Kidney (tissue), 14 donors: ENCODE measurements around the gene TTLL5. TPM values are rescaled to one million over a fixed set of nuclear protein-coding genes. Genes with fewer than 3 reads are reported as not detected.

Experiments
- DNase-seq, 5 donors: peaks; one replicate each; pipeline ENCODE4 v3.0.0-alpha.2; 2013 to 2020
- FAIRE-seq: peaks from 2 replicates; lab custom pipeline; 2012; peaks lifted over from hg19 to GRCh38; lab: Jason Lieb, UNC
- H3K27ac ChIP-seq, 2 donors: one replicate each; pipeline ENCODE4 v1.7.0; 2013; ENCODE audit warnings: low read depth in 2 of 2, low read length in 2 of 2, inconsistent platforms in 1 of 2
- H3K27me3 ChIP-seq: one replicate; pipeline ENCODE4 v1.7.1; 2013; ENCODE audit warnings: low read length, inconsistent platforms; ENCODE audit not compliant: control insufficient read depth, insufficient read depth
- H3K36me3 ChIP-seq, 3 donors: one replicate each; pipeline versions ENCODE4 v1.7.0 to v1.7.1; 2013; ENCODE audit warnings: low read length in 3 of 3, control low read depth in 1 of 3, inconsistent platforms in 1 of 3; ENCODE audit not compliant: insufficient read depth in 3 of 3, control insufficient read depth in 2 of 3
- H3K4me1 ChIP-seq, 3 donors: one replicate each; pipeline versions ENCODE4 v1.7.0 to v1.7.1; 2013; ENCODE audit warnings: low read length in 3 of 3, inconsistent platforms in 1 of 3, low read depth in 1 of 3; ENCODE audit not compliant: control insufficient read depth in 2 of 3, insufficient read depth in 2 of 3
- H3K4me3 ChIP-seq, 3 donors: one replicate each; pipeline versions ENCODE4 v1.7.0 to v1.8.1; 2013; ENCODE audit warnings: low read length in 3 of 3, control low read depth in 1 of 3, inconsistent platforms in 1 of 3
- H3K9ac ChIP-seq, 3 donors: one replicate each; pipeline versions ENCODE4 v1.7.0 to v1.7.1; 2013; ENCODE audit warnings: low read length in 3 of 3, control low read depth in 1 of 3, inconsistent platforms in 1 of 3
- H3K9me3 ChIP-seq, 3 donors: one replicate each; pipeline versions ENCODE4 v1.7.0 to v1.7.1; 2013; ENCODE audit warnings: low read length in 3 of 3, control low read depth in 1 of 3, inconsistent platforms in 1 of 3; ENCODE audit not compliant: control insufficient read depth in 2 of 3, insufficient read depth in 1 of 3
- intact Hi-C: fragments of 100-400 bp; cut with DNase I; formaldehyde crosslinking; loops from one replicate; pipeline ENCODE4 v1.11.1; 2022
- polyA plus RNA-seq: library from polyadenylated mRNA; stranded (reverse); fragments of 350-450 nt; fragmentation: Illumina TruSeq; extraction: RNeasy Lipid Tissue Mini Kit (QIAGEN cat#74804); gene quantifications from one replicate; pipeline ENCODE4 v1.2.3, GENCODE V29; 2014; ENCODE audit warnings: low read depth, low replicate concordance; ENCODE audit not compliant: insufficient read depth
- total RNA-seq: library from RNA; stranded (reverse); fragmentation: NEBNext Ultra II Directional; extraction: Animal tissue kit (Norgen Biotek cat#: 25700); gene quantifications from one replicate; pipeline ENCODE4 v1.2.1, GENCODE V29; 2021
- TF ChIP-seq, protein P1 (sequence below): IDR thresholded peaks from 3 replicates; pipeline ENCODE4 v1.5.1; 2012; ENCODE audit warnings: mild to moderate bottlenecking, moderate library complexity, borderline replicate concordance; ENCODE audit not compliant: insufficient read depth; ENCODE audit errors: extremely low read depth
- donor health status: control.
- donor health status: control.
- donor health status: control.
- donor health status: control.
- donor health status: control.
- donor health status: DM: yes; HTN: yes; CAD: no.
- donor health status: Normal renal cell carcinoma (clear cell type).

TTLL5 gene
- total and polyA plus RNA-seq, 2 donors from 2014 or later = 16.8 to 37.2 TPM

DNA sequence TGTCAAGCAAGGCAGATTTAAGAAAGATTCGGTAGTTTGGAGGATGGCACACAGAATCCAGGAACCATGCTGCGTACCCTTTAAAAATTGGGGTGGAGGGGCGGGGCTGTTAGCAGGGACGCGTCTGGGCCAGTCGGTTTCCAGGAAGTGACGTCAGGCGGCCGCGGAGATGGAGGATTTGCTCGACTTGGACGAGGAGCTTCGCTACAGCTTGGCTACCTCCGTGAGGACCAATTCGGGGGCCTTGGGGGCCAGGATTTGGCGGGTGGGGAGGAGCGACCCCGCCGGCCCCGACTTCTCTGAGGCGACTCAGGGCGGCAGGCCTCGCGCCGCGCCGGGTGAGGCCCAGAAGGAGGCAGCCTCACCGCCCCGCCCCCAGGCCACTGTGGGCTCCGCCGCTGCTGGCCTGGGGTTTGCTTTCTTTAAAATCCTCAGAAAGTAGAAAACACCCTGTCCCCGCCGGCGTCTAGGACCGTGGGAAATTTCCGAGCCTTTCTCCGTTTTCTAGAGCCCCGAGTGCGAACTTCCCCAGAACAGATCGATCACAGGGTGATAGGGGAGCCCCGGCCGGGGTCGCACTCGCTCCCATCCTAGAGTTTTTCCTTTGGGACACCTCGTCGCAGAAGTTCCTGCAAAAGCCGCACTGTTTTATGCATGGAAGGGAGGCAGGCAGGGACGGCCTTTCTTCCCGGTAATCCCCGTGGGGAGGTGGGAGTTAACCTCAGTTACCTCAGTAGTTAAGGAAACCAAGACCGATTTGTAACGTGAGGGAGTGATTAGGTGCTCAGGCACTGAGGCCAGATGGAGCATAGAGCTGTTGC lies 324.8 kb downstream of the TTLL5 start, which contains the start of gene IFT43:
TSS of gene IFT43 (plus strand) at position 146 of the 821 bp plus-strand sequence. CDS start at position 170, 24 bp downstream.
- TF ChIP-seq, protein P1, sequence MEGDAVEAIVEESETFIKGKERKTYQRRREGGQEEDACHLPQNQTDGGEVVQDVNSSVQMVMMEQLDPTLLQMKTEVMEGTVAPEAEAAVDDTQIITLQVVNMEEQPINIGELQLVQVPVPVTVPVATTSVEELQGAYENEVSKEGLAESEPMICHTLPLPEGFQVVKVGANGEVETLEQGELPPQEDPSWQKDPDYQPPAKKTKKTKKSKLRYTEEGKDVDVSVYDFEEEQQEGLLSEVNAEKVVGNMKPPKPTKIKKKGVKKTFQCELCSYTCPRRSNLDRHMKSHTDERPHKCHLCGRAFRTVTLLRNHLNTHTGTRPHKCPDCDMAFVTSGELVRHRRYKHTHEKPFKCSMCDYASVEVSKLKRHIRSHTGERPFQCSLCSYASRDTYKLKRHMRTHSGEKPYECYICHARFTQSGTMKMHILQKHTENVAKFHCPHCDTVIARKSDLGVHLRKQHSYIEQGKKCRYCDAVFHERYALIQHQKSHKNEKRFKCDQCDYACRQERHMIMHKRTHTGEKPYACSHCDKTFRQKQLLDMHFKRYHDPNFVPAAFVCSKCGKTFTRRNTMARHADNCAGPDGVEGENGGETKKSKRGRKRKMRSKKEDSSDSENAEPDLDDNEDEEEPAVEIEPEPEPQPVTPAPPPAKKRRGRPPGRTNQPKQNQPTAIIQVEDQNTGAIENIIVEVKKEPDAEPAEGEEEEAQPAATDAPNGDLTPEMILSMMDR = no peak
- peak within 1 kb of the TSS; percentile 70 to 89 (median 83) for H3K9ac ChIP-seq
- peaks cover 0 to 10% (median 5%) of the 10 kb centered on the region in 3 donors for H3K36me3 ChIP-seq
- FAIRE-seq = no peak
- no peaks in the 10 kb centered on the region for H3K9me3 ChIP-seq
- H3K27me3 ChIP-seq = no peaks in the 10 kb centered on the region
- peaks cover 3 to 11% (median 10%) of the 10 kb centered on the region in 3 donors for H3K4me1 ChIP-seq
- DNase-seq = peak; percentile 91 to 97 (median 93)
- H3K27ac ChIP-seq = peak within 1 kb of the TSS; percentile 79 to 87
- peak within 1 kb of the TSS; percentile 83 to 92 (median 89) for H3K4me3 ChIP-seq
- intact Hi-C loops = no loop called here

DNA sequence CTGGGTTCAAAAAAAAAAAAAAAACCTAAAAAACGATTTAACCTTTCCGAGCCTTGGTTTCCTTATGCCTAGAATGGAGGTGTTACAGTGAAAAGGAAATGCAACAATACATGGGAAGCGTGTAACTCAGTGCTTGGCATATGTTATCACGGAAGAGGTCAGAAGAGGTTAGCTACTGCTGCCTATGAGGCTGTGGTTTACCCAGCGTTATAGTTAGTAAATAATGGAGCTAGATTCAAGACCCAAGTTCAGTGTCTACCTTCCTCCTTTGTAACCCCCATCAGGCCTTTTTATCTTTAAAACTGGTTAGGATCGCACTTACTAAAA lies 325.4 kb downstream of the TTLL5 start:
- Histone ChIP-seq H3K27ac (no peak overlapping the region), H3K9ac (peak overlapping the region; percentile 70 to 89 (median 83)), H3K27me3 (no peaks in the 10 kb centered on the region), H3K9me3 (no peaks in the 10 kb centered on the region), H3K4me3 (peak overlapping the region; percentile 83 to 92 (median 89)), H3K36me3 (peaks cover 0 to 10% (median 6%) of the 10 kb centered on the region in 3 donors), H3K4me1 (peaks cover 3 to 8% (median 7%) of the 10 kb centered on the region in 3 donors)
- intact Hi-C loops = no loop called here
- TF ChIP-seq, protein P1 = no peak
- FAIRE-seq (no peak), DNase-seq (no peak)

DNA sequence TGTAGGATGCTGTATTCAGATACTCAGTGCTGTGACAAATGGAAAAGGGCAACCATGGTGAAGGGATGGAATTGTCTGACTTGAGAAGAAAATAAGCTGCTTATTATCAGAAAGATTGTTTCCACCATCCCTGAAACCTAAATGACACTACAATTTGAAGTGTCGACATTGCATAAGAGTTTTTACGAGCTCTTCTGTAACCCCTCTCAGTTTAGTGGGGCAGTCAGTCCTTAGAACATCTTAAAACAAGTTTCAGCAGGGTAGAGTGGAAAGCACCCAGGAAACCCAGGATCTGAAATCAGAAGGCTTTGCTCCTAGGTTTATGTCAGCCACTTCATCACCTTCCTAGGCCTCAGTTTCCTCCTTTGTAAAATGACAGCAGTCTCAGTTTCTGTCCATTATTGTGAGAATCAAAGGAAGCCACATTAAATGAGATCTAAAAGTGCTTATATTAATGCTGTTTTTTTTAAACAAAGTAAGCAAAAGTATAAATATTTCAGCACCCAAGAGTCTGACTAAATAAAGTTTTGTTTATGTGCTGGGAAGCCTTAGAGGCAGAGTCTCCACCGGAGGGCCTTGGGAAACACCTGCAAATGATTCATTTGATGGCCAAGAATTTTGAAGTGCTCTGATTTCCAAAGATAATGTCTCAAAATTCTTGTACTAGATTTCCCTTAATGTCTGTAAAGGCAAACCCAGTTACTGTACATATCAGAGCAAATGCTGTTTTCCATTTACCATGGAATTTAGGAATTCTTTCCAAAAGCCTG lies 326.3 kb downstream of the TTLL5 start:
- Histone ChIP-seq H3K27ac (no peak overlapping the region), H3K4me1 (peaks cover 3 to 8% (median 7%) of the 10 kb centered on the region in 3 donors), H3K9me3 (no peaks in the 10 kb centered on the region), H3K9ac (peak overlapping the region in 1 of 3 donors; percentile 89), H3K4me3 (no peak overlapping the region), H3K36me3 (peaks cover 0 to 14% (median 10%) of the 10 kb centered on the region in 3 donors), H3K27me3 (no peaks in the 10 kb centered on the region)
- TF ChIP-seq, protein P1 = no peak
- FAIRE-seq (no peak), DNase-seq (no peak)
- intact Hi-C loops = no loop called here
